Measurements from ENCODE around the gene ASCC3.

Gene ASCC3

GRCh38 chr6:100906325-100906724 lies 25.2 kb upstream of the ASCC3 start:
- TF ChIP-seq EP300 (IDR thresholded peaks at IDR 0.05; ENCODE audit: borderline replicate concordance) (no peak), FOXM1 (IDR thresholded peaks at IDR 0.05; ENCODE audit: borderline replicate concordance, low read depth) (no peak), TCF12 (IDR thresholded peaks at IDR 0.05; ENCODE audit: low read depth) (no peak), RAD21 (IDR thresholded peaks at IDR 0.05; ENCODE audit: low read depth) (no peak), TEAD4 (IDR thresholded peaks at IDR 0.05) (no peak), TAF1 (IDR thresholded peaks at IDR 0.05; ENCODE audit: low read depth) (no peak), CREB1 (IDR thresholded peaks at IDR 0.05; ENCODE audit: low read depth) (no peak), ZBTB7A (IDR thresholded peaks at IDR 0.05; ENCODE audit: low read depth) (no peak), YY1 (IDR thresholded peaks at IDR 0.05; ENCODE audit: low read depth) (no peak), USF1 (IDR thresholded peaks at IDR 0.05) (no peak), CEBPB (IDR thresholded peaks at IDR 0.05) (no peak), REST (IDR thresholded peaks at IDR 0.05; ENCODE audit: low read depth) (no peak), EGR1 (IDR thresholded peaks at IDR 0.05) (no peak), MAX (IDR thresholded peaks at IDR 0.05) (no peak), NFIC (IDR thresholded peaks at IDR 0.05) (no peak)

- TF ChIP-seq ZBTB7A (IDR thresholded peaks at IDR 0.05; ENCODE audit: low read depth) (no peak), NFIC (IDR thresholded peaks at IDR 0.05) (no peak), CEBPB (IDR thresholded peaks at IDR 0.05) (no peak), YY1 (IDR thresholded peaks at IDR 0.05; ENCODE audit: low read depth) (no peak), REST (IDR thresholded peaks at IDR 0.05; ENCODE audit: low read depth) (no peak), TEAD4 (IDR thresholded peaks at IDR 0.05) (no peak)
These were observed 23.9 kb upstream of the ASCC3 start for GRCh38 chr6:100905067-100905466.

- TF ChIP-seq NFIC (IDR thresholded peaks at IDR 0.05) = no peak
- no peak for TF ChIP-seq USF1 (IDR thresholded peaks at IDR 0.05)
- TF ChIP-seq TCF12 (IDR thresholded peaks at IDR 0.05; ENCODE audit: low read depth) = no peak
- TF ChIP-seq REST (IDR thresholded peaks at IDR 0.05; ENCODE audit: low read depth) = no peak
- TF ChIP-seq MAX (IDR thresholded peaks at IDR 0.05) = no peak
- TF ChIP-seq YY1 (IDR thresholded peaks at IDR 0.05; ENCODE audit: low read depth) = no peak
- no peak for TF ChIP-seq TEAD4 (IDR thresholded peaks at IDR 0.05)
- TF ChIP-seq CREB1 (IDR thresholded peaks at IDR 0.05; ENCODE audit: low read depth) = no peak
These were observed 23.2 kb upstream of the ASCC3 start for GRCh38 chr6:100904316-100904715.

GRCh38 chr6:100901582-100901981 lies 20.5 kb upstream of the ASCC3 start:
- TF ChIP-seq MAX (IDR thresholded peaks at IDR 0.05) = no peak
- TF ChIP-seq YY1 (IDR thresholded peaks at IDR 0.05; ENCODE audit: low read depth) = no peak
- no peak for TF ChIP-seq TCF12 (IDR thresholded peaks at IDR 0.05; ENCODE audit: low read depth)
- TF ChIP-seq RAD21 (IDR thresholded peaks at IDR 0.05; ENCODE audit: low read depth) = no peak
- TF ChIP-seq REST (IDR thresholded peaks at IDR 0.05; ENCODE audit: low read depth) = no peak
- no peak for TF ChIP-seq EGR1 (IDR thresholded peaks at IDR 0.05)
- no peak for TF ChIP-seq TEAD4 (IDR thresholded peaks at IDR 0.05)
- no peak for TF ChIP-seq CEBPB (IDR thresholded peaks at IDR 0.05)
- TF ChIP-seq FOXM1 (IDR thresholded peaks at IDR 0.05; ENCODE audit: borderline replicate concordance, low read depth) = no peak
- no peak for TF ChIP-seq NFIC (IDR thresholded peaks at IDR 0.05)
- TF ChIP-seq CREB1 (IDR thresholded peaks at IDR 0.05; ENCODE audit: low read depth) = no peak
- no peak for TF ChIP-seq TAF1 (IDR thresholded peaks at IDR 0.05; ENCODE audit: low read depth)
